Trophoblast cell (in vitro differentiated cells and primary cell): Measurements from ENCODE around the gene TMEM127.

ENCODE experiments used
- DNase-seq, 2 donors: peaks; one replicate each; pipeline ENCODE4 v3.0.0-alpha.2; 2016
- H2AFZ ChIP-seq: 2 replicates; pipeline ENCODE4 v1.6.1; 2013; ENCODE audit warnings: low read length, moderate library complexity, mild to moderate bottlenecking; ENCODE audit not compliant: insufficient read depth, poor library complexity
- H2AK5ac ChIP-seq: 2 replicates; pipeline ENCODE4 v1.6.1; 2013; ENCODE audit warnings: mild to moderate bottlenecking, low read length
- H2BK120ac ChIP-seq: 2 replicates; pipeline ENCODE4 v1.6.1; 2013; ENCODE audit warnings: low read length, mild to moderate bottlenecking, moderate library complexity; ENCODE audit not compliant: insufficient read depth, poor library complexity
- H2BK12ac ChIP-seq: 2 replicates; pipeline ENCODE4 v1.6.1; 2013; ENCODE audit warnings: mild to moderate bottlenecking, low read length, moderate library complexity
- H2BK5ac ChIP-seq: 2 replicates; pipeline ENCODE4 v1.6.1; 2013; ENCODE audit warnings: low read length, low read depth, moderate library complexity, mild to moderate bottlenecking; ENCODE audit not compliant: poor library complexity
- H3K14ac ChIP-seq: 2 replicates; pipeline ENCODE4 v1.6.1; 2013; ENCODE audit warnings: mild to moderate bottlenecking, low read length
- H3K18ac ChIP-seq: 2 replicates; pipeline ENCODE4 v1.6.1; 2013; ENCODE audit warnings: mild to moderate bottlenecking, low read length
- H3K23ac ChIP-seq: 2 replicates; pipeline ENCODE4 v1.6.1; 2013; ENCODE audit warnings: low read length
- H3K27ac ChIP-seq: 2 replicates; pipeline ENCODE4 v1.5.1; 2013; ENCODE audit warnings: low read depth, mild to moderate bottlenecking, inconsistent platforms, low read length, moderate library complexity
- H3K27me3 ChIP-seq: 2 replicates; pipeline ENCODE4 v1.6.1; 2013; ENCODE audit warnings: inconsistent platforms, mild to moderate bottlenecking, low read length, moderate library complexity; ENCODE audit not compliant: insufficient read depth
- H3K36me3 ChIP-seq, 2 experiments: 1 replicate in 1 of 2; 2 replicates in 1 of 2; pipeline ENCODE4 v1.6.1; 2013; ENCODE audit warnings: low read length in 2 of 2, mild to moderate bottlenecking in 2 of 2, moderate library complexity in 1 of 2; ENCODE audit not compliant: insufficient read depth in 2 of 2, control insufficient read depth in 1 of 2
- H3K4ac ChIP-seq: 2 replicates; pipeline ENCODE4 v1.6.1; 2013; ENCODE audit warnings: low read depth, mild to moderate bottlenecking, low read length, moderate library complexity
- H3K4me1 ChIP-seq, 2 experiments: 1 replicate in 1 of 2; 2 replicates in 1 of 2; pipeline ENCODE4 v1.6.1; 2013; ENCODE audit warnings: low read length in 2 of 2, mild to moderate bottlenecking in 2 of 2, moderate library complexity in 1 of 2; ENCODE audit not compliant: insufficient read depth in 2 of 2, control insufficient read depth in 1 of 2
- H3K4me2 ChIP-seq: 2 replicates; pipeline ENCODE4 v1.6.1; 2013; ENCODE audit warnings: inconsistent platforms, mild to moderate bottlenecking, low read length, moderate library complexity
- H3K4me3 ChIP-seq: 2 replicates; pipeline ENCODE4 v1.5.1; 2013; ENCODE audit warnings: mild to moderate bottlenecking, low read depth, low read length, inconsistent platforms
- H3K79me1 ChIP-seq: one replicate; pipeline ENCODE4 v1.6.1; 2013; ENCODE audit warnings: low read length
- H3K79me2 ChIP-seq: 2 replicates; pipeline ENCODE4 v1.6.1; 2013; ENCODE audit warnings: low read length, mild to moderate bottlenecking; ENCODE audit not compliant: control insufficient read depth, insufficient read depth, poor library complexity
- H3K9ac ChIP-seq: 2 replicates; pipeline ENCODE4 v1.6.1; 2013; ENCODE audit warnings: mild to moderate bottlenecking, low read length
- H3K9me3 ChIP-seq: 2 replicates; pipeline ENCODE4 v1.6.1; 2013; ENCODE audit warnings: low read depth, mild to moderate bottlenecking, control low read depth, inconsistent platforms, low read length; ENCODE audit not compliant: insufficient read depth
- H4K12ac ChIP-seq: 2 replicates; pipeline ENCODE4 v1.6.1; 2013; ENCODE audit warnings: low read depth, mild to moderate bottlenecking, low read length, moderate library complexity
- H4K8ac ChIP-seq: 2 replicates; pipeline ENCODE4 v1.6.1; 2013; ENCODE audit warnings: low read depth, mild to moderate bottlenecking, low read length, moderate library complexity
- H4K91ac ChIP-seq: one replicate; pipeline ENCODE4 v1.6.1; 2013; ENCODE audit warnings: low read depth, mild to moderate bottlenecking, low read length, moderate library complexity
- WGBS: extraction: QIAGEN DNeasy Blood & Tissue Kit; methylation state at CpG from one replicate; pipeline ENCODE4 v1.1.7; 2013; ENCODE audit warnings: missing lambda C conversion rate; ENCODE audit not compliant: insufficient read length, insufficient coverage; ENCODE audit errors: extremely low coverage; 5-methylcytosine and 5-hydroxymethylcytosine counted together

Gene TMEM127

GRCh38 chr2:96209011-96209728 is 56.6 kb downstream of the TMEM127 start:
- H4K12ac ChIP-seq: peak overlapping the region; percentile 49
- no peak overlapping the region for H3K23ac ChIP-seq
- H4K8ac ChIP-seq: peak overlapping the region; percentile 77
- peaks cover 0 to 1% of the 10 kb centered on the region in 2 experiments for H3K36me3 ChIP-seq
- H3K27me3 ChIP-seq: no peaks in the 10 kb centered on the region
- H2BK5ac ChIP-seq: no peak overlapping the region
- no peak overlapping the region for H2AFZ ChIP-seq
- H3K79me2 ChIP-seq: peaks cover 16% of the 10 kb centered on the region
- H3K9ac ChIP-seq: peak overlapping the region; percentile 26
- peaks cover 6% of the 10 kb centered on the region for H3K79me1 ChIP-seq
- no peak overlapping the region for H2BK120ac ChIP-seq
- peak overlapping the region; percentile 56 for H3K27ac ChIP-seq
- no peak overlapping the region for H2BK12ac ChIP-seq
- peak overlapping the region; percentile 65 for H3K4me2 ChIP-seq
- H3K4me3 ChIP-seq: peak overlapping the region; percentile 62
- H2AK5ac ChIP-seq: peak overlapping the region; percentile 8
- WGBS: no CpG with 5 or more reads among the region's 21 CpGs
- H3K4me1 ChIP-seq: peaks cover 7 to 11% of the 10 kb centered on the region in 2 experiments
- DNase-seq: no peak
- H3K4ac ChIP-seq: no peak overlapping the region
- H3K18ac ChIP-seq: no peak overlapping the region
- H4K91ac ChIP-seq: peak overlapping the region; percentile 8
- peak overlapping the region; percentile 6 for H3K14ac ChIP-seq
- H3K9me3 ChIP-seq: no peaks in the 10 kb centered on the region

GRCh38 chr2:96208143-96209010 is 57.4 kb downstream of the TMEM127 start, which contains the start of gene STARD7:
STARD7 (minus strand) TSS chr2:96208827; CDS start chr2:96208434, 393 bp downstream.
- Histone ChIP-seq H3K18ac (peak within 1 kb of the TSS; percentile 92), H2BK120ac (peak within 1 kb of the TSS; percentile 91), H2BK12ac (no peak within 1 kb of the TSS), H4K8ac (peak within 1 kb of the TSS; percentile 97), H3K23ac (no peak within 1 kb of the TSS), H3K79me1 (peaks cover 6% of the 10 kb centered on the region), H3K27ac (peak within 1 kb of the TSS; percentile 94), H4K91ac (peak within 1 kb of the TSS; percentile 95), H3K14ac (peak within 1 kb of the TSS; percentile 93), H3K4me3 (peak within 1 kb of the TSS; percentile 86), H3K4me2 (peak within 1 kb of the TSS; percentile 77), H3K9me3 (no peaks in the 10 kb centered on the region), H3K36me3 (peaks cover 2 to 4% of the 10 kb centered on the region in 2 experiments), H2BK5ac (peak within 1 kb of the TSS; percentile 91), H2AK5ac (peak within 1 kb of the TSS; percentile 87), H4K12ac (peak within 1 kb of the TSS; percentile 98), H2AFZ (peak within 1 kb of the TSS; percentile 95), H3K4ac (peak within 1 kb of the TSS; percentile 83), H3K79me2 (peaks cover 24% of the 10 kb centered on the region), H3K4me1 (peaks cover 10 to 16% of the 10 kb centered on the region in 2 experiments), H3K9ac (peak within 1 kb of the TSS; percentile 99), H3K27me3 (no peaks in the 10 kb centered on the region)
- DNase-seq: peak; percentile 98
- no CpG with 5 or more reads among the region's 100 CpGs for WGBS

GRCh38 chr2:96207774-96208142 is 58.0 kb downstream of the TMEM127 start:
- Histone ChIP-seq H2BK120ac (peak overlapping the region; percentile 41), H3K14ac (peak overlapping the region; percentile 53), H3K18ac (peak overlapping the region; percentile 60), H3K79me2 (peaks cover 24% of the 10 kb centered on the region), H3K23ac (no peak overlapping the region), H3K4me3 (peak overlapping the region; percentile 86), H3K4ac (peak overlapping the region; percentile 74), H4K12ac (peak overlapping the region; percentile 2), H2BK5ac (peak overlapping the region; percentile 14), H3K27ac (peak overlapping the region; percentile 94), H3K36me3 (peaks cover 2 to 4% of the 10 kb centered on the region in 2 experiments), H2AK5ac (no peak overlapping the region), H3K9ac (peak overlapping the region; percentile 80), H2AFZ (peak overlapping the region; percentile 57), H3K4me2 (peak overlapping the region; percentile 77), H3K9me3 (no peaks in the 10 kb centered on the region), H4K91ac (peak overlapping the region; percentile 35), H2BK12ac (no peak overlapping the region), H4K8ac (peak overlapping the region; percentile 97), H3K27me3 (no peaks in the 10 kb centered on the region), H3K4me1 (peaks cover 10 to 16% of the 10 kb centered on the region in 2 experiments), H3K79me1 (peaks cover 6% of the 10 kb centered on the region)
- no CpG with 5 or more reads among the region's 12 CpGs for WGBS
- no peak for DNase-seq

- no peaks in the 10 kb centered on the region for H3K27me3 ChIP-seq
- peaks cover 26% of the 10 kb centered on the region for H3K79me2 ChIP-seq
- no peak overlapping the region for H4K91ac ChIP-seq
- peak overlapping the region; percentile 93 for H3K4ac ChIP-seq
- no peak overlapping the region for H2AK5ac ChIP-seq
- no peak overlapping the region for H2BK12ac ChIP-seq
- peak overlapping the region; percentile 94 for H3K27ac ChIP-seq
- no CpG with 5 or more reads among the region's 11 CpGs for WGBS
- H3K4me1 ChIP-seq: peaks cover 10 to 16% of the 10 kb centered on the region in 2 experiments
- no peak overlapping the region for H2AFZ ChIP-seq
- H3K9ac ChIP-seq: peak overlapping the region; percentile 80
- peak overlapping the region; percentile 14 for H2BK5ac ChIP-seq
- H3K18ac ChIP-seq: no peak overlapping the region
- H3K79me1 ChIP-seq: peaks cover 6% of the 10 kb centered on the region
- H4K12ac ChIP-seq: no peak overlapping the region
- H3K36me3 ChIP-seq: peaks cover 2 to 4% of the 10 kb centered on the region in 2 experiments
- no peak overlapping the region for H3K14ac ChIP-seq
- no peaks in the 10 kb centered on the region for H3K9me3 ChIP-seq
- H2BK120ac ChIP-seq: no peak overlapping the region
- DNase-seq: peak in 1 of 2 donors; percentile 38
- no peak overlapping the region for H3K23ac ChIP-seq
- H4K8ac ChIP-seq: no peak overlapping the region
- peak overlapping the region; percentile 77 for H3K4me2 ChIP-seq
- H3K4me3 ChIP-seq: peak overlapping the region; percentile 86
Observed at GRCh38 chr2:96207073-96207773, 58.6 kb downstream of the TMEM127 start.
